Measurements from ENCODE around the gene RNASE1. TPM values are rescaled to one million over a fixed set of nuclear protein-coding genes. Genes with fewer than 3 reads are reported as not detected.

Gene RNASE1
- total and polyA plus RNA-seq, 9 of the 15 experiments (the other 6 are each of a cell fraction or from before 2014, with no cell fraction given): 6.4 to 33.3 (median 13.9) TPM

DNA sequence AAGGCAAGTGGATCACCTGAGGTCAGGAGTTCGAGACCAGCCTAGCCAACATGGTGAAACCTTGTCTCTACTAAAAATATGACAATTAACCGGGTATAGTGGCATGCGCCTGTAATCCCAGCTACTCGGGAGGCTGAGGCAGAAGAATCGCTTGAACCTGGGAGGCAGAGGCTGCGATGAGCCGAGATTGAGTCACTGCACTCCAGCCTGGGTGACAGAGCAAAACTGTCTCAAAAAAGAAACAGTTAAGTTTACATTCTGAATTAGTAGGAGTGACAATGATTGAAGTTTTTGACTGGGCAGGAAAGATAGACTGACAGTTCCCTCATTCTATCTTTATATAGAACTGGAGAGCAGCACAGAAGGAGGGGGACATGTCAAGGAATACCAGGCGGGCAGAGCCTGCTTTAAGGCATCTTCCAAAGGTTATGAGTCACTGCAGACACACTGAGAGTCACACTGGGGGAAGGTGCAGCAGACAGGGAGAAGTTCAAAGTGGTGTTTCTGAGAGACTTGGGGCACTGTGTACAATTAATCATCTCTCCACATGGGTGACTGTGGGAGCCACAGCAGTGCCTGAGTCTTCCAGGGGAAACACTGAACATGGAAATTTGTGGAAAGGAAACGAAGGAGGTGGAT lies 45.8 kb upstream of the RNASE1 start (continued):
- TF ChIP-seq, protein P1, sequence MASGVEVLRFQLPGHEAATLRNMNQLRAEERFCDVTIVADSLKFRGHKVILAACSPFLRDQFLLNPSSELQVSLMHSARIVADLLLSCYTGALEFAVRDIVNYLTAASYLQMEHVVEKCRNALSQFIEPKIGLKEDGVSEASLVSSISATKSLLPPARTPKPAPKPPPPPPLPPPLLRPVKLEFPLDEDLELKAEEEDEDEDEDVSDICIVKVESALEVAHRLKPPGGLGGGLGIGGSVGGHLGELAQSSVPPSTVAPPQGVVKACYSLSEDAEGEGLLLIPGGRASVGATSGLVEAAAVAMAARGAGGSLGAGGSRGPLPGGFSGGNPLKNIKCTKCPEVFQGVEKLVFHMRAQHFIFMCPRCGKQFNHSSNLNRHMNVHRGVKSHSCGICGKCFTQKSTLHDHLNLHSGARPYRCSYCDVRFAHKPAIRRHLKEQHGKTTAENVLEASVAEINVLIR (CRISPR knock-in tag; IDR thresholded peaks at IDR 0.05): no peak
- no peak for TF ChIP-seq STAG1 (CRISPR knock-in tag; IDR thresholded peaks at IDR 0.05; ENCODE audit: borderline replicate concordance)

DNA sequence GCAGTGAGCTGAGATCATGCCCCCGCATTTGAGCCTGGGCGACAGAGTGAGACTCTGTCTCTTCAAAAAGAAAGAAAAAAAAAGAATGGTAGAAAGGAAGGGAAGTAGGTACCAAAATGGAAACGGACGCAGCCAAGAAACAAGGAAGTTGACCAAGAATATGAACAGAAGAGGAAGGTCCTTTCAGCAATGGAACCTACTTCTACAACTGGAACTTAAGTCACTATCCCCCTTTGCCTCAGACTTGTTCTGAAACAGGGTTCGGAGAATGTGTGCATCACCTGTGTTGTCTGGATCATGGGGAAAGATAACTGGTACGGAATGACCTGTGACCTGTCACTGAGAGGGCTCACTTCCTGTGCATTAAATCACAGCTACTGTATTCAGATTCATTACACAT lies 43.9 kb upstream of the RNASE1 start:
- in situ Hi-C loops (cut with MboI): no loop called here
- Histone ChIP-seq H4K20me1 (replicated peaks; ENCODE audit: control insufficient read depth, insufficient read depth, low read length) (no peaks in the 10 kb centered on the region), H3K9me3 (replicated peaks; ENCODE audit: control insufficient read depth, insufficient read depth, low read depth, low read length) (no peaks in the 10 kb centered on the region), H3K4me2 (ENCODE audit: insufficient read depth, low read length) (no peak overlapping the region), H3K27me3 (ENCODE audit: control insufficient read depth in 2 of 2, insufficient read depth in 2 of 2, low read length in 2 of 2) (no peaks in the 10 kb centered on the region), H3K4me3 (no peak overlapping the region), H3K9me1 (ENCODE audit: control insufficient read depth, insufficient read depth, low read length) (no peaks in the 10 kb centered on the region), H3K9ac (ENCODE audit: insufficient read depth in 1 of 2, low read depth in 2 of 2, low read length in 2 of 2) (no peak overlapping the region), H3K79me2 (ENCODE audit: control insufficient read depth, insufficient read depth, low read length) (no peaks in the 10 kb centered on the region), H3K36me3 (ENCODE audit: control insufficient read depth, insufficient read depth, low read length) (no peaks in the 10 kb centered on the region), H2AFZ (ENCODE audit: low read depth, low read length) (no peak overlapping the region), H3K4me1 (replicated peaks in 1 of 2; ENCODE audit: control insufficient read depth in 2 of 2, insufficient read depth in 2 of 2, low read length in 2 of 2) (peaks cover 0 to 4% of the 10 kb centered on the region in 2 experiments; a peak in 3 of 5 replicates), H3K27ac (ENCODE audit: extremely low read depth, low read depth, low read length) (no peak overlapping the region)
- FAIRE-seq (no peak), ATAC-seq (no peak), DNase-seq (ENCODE audit: extremely low read depth in 1 of 4, low spot score in 3 of 4) (no peak)
- TF ChIP-seq PYGO2 (tag; IDR thresholded peaks at IDR 0.05) (no peak), MCM7 (IDR thresholded peaks at IDR 0.05) (no peak), RAD21 (CRISPR knock-in tag; conservative IDR thresholded peaks at IDR 0.05 in 1 of 2, IDR thresholded peaks at IDR 0.05 in 1 of 2) (no peak), NFYB (IDR thresholded peaks at IDR 0.05; ENCODE audit: extremely low read depth, insufficient read length) (no peak)
- BruUV-seq (replicated peaks): no TSS peak
- CTCF ChIA-PET (ENCODE audit: low intra/inter-chr PET ratio): no interaction called here
- WGBS (ENCODE audit: insufficient coverage, low coverage, missing lambda C conversion rate): 69% methylated on average over 6 of the region's 6 CpGs
- intact Hi-C loops (cut with micrococcal nuclease): no loop called here
- POLR2A ChIA-PET: no interaction called here

Measured in K562 (cell line).